Mammary epithelial cell (primary cell): ENCODE measurements around the gene OVOL2.

Source experiments
- EZH2 ChIP-seq: IDR thresholded peaks from 2 replicates; pipeline ENCODE4 v1.6.1; 2012; ENCODE audit warnings: low read length, inconsistent platforms, borderline replicate concordance
- TF ChIP-seq, protein P1 (sequence below), 2 donors: IDR thresholded peaks in 1 of 2; conservative IDR thresholded peaks in 1 of 2; 2 replicates each; pipeline ENCODE4 v1.5.1; 2011 to 2012; ENCODE audit warnings: inconsistent platforms in 2 of 2, low read length in 2 of 2, mild to moderate bottlenecking in 2 of 2, control low read depth in 1 of 2, low read depth in 1 of 2; ENCODE audit not compliant: insufficient read depth in 1 of 2; ENCODE audit errors: extremely low read depth in 1 of 2

DNA sequence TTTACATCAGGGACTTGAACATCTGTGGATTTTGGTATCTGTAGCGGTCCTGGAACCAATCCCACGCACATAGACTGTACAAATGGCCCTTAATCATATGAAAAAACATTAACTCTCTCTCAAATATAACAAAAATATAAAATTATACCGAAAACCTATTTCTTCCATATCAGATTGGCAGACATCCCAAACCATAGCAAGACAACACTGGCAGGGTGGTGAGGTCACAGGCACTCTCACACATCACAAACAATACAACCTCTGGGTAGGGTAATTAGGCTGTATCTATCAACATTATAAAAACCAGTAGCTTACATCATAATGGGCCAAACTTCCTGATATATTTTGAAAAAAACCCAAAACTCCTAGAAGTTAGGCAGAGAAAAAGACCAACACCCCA is 40.9 kb downstream of the OVOL2 start:
- TF ChIP-seq, protein P1, sequence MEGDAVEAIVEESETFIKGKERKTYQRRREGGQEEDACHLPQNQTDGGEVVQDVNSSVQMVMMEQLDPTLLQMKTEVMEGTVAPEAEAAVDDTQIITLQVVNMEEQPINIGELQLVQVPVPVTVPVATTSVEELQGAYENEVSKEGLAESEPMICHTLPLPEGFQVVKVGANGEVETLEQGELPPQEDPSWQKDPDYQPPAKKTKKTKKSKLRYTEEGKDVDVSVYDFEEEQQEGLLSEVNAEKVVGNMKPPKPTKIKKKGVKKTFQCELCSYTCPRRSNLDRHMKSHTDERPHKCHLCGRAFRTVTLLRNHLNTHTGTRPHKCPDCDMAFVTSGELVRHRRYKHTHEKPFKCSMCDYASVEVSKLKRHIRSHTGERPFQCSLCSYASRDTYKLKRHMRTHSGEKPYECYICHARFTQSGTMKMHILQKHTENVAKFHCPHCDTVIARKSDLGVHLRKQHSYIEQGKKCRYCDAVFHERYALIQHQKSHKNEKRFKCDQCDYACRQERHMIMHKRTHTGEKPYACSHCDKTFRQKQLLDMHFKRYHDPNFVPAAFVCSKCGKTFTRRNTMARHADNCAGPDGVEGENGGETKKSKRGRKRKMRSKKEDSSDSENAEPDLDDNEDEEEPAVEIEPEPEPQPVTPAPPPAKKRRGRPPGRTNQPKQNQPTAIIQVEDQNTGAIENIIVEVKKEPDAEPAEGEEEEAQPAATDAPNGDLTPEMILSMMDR (conservative IDR thresholded peaks at IDR 0.05 in 1 of 2, IDR thresholded peaks at IDR 0.05 in 1 of 2; ENCODE audit: extremely low read depth in 1 of 2, insufficient read depth in 1 of 2, low read depth in 1 of 2, low read length in 2 of 2), result no peak
- TF ChIP-seq EZH2, result no peak
